ENCODE results near the gene PRKCA.
"Not testable (repeated sequence)": the region's sequence is repeated elsewhere in the genome, so short reads cannot be mapped to it uniquely, and the experiment has no call there.

The PRKCA gene

DNA sequence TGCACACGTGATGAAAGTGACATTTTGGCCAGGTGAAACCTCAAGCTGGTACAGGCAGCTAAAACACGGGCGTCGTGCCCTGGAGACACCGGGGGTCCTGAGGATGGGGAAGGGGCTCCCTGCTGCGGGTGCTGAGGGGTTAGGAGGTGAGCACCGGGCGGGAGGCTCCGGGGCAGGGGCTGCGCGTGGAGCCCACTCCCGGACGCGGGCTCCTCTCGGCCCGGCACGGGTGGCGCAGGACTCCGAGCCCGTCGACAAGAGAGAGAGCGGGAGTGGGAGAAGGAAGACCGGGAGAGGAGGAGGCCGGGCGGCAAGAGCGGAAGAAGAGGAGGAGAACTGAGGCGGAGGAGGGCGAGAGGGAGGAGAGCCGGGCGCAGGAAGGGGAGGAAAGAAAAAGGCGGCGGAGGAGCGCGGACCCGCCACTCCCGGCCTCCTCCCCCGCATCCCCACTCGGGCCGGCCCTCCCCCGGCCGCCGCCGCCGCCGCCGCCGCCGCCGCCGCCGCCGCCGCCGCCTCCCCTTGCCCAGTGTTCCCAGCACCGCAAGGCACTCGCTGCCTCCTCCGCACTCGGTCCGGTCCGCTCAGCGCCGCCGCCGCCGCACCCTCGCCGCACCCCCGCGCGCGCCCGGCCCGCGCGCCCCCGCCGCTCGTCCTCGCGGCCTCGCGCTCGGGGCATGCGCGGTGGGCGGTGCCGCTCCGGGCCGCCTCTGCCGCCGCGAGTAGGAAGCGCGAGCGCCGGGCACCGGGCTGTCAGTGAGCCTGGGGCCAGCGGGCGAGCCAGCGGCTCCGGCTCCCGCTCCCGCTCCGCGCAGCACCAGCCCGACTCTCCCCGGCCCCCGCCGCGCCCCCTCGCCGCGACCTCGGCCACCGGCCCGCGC lies at the start of gene PRKCA:
PRKCA (plus strand) TSS at position 750 of the 878 bp plus-strand sequence.
- DNase-seq, result peak; percentile 71 to 76

- DNase-seq, result not testable (repeated sequence)
Observed at GRCh38 chr17:66253458-66253857, 49.0 kb upstream of the PRKCA start.

DNA sequence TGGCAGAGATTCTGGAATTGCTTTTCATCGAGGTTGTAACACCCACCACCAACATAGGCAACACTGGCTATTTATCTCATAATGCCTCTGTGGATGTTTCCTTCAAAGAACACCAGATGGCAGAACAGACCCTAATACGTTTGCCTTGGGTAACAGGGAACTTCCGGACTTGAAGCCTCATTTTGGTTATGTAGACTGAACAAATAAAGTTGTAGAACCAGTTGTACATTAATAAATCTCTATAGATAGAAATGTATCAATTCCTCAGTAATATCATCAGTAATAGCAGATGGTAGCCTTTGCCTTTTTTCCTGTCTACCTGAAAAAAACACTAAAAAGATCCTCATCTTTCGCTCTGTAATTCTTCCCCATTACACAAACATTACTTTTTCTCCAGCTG lies 47.3 kb upstream of the PRKCA start:
- peak; percentile 95 to 96 for DNase-seq

DNA sequence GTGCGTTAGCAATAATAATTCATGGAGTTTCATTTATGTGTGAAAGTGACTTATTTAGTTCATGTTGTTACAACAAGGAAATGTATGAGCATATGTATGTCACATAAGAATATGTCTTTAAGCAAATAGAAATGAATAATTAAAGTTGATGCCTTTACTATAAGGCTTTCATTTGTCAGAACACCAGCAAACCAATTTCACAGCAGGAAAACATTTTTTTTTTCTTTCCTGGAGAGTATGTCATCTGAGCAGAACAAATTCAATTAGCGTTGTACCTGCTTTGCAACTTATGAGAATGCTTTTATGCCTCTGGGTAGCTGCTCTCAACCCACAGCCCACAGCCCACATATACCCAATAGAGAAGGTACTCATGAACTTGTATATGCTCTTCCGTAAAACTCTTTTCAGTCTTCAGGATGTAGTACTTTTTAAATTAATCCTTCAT lies 46.9 kb upstream of the PRKCA start:
- DNase-seq, result no peak

DNA sequence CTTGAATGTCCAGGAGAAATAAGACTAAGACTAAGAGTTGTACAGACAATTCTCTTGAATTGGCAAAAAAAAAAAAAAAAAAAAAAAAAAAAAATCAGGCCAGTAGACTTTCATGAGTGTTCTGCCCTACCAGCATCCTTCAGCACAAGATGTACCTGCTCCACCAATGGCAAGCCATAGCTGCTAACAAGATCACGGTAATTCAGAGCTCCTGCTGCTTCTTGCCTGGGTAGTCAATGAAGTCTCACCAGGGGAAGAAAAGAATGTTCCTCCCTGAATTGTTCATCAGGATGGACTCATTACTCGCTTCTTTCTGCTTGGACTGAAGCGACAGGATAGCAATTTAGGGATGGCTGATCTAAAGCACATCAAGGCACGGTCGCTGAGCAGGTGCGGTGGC lies 42.1 kb upstream of the PRKCA start:
- no peak for DNase-seq

DNA sequence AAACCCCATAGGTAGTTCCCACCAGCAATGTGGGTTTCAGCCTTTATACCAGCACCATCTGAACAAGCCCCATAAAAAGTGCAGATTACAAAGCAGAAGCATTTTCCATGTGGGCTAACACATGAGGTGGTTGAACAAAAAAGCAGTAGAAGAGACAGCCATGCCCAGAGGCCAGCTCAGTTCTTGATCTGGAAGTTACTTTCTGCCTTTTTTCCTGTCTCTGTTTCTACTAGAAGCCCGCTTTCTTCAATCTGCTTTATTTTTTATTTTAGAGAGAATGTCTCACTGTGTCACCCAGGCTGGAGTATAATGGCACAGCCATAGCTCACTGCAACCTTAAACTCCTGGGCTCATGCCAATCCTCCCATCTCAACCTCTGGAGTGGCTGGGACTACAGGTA lies 41.7 kb upstream of the PRKCA start:
- DNase-seq, result no peak

- DNase-seq, result no peak
Observed at GRCh38 chr17:66262767-66263166, 39.6 kb upstream of the PRKCA start.

- no peak for DNase-seq
Observed at GRCh38 chr17:66264696-66265095, 37.7 kb upstream of the PRKCA start.

GRCh38 chr17:66268247-66268927 lies 34.0 kb upstream of the PRKCA start:
- DNase-seq, result no peak

GRCh38 chr17:66270106-66270505 lies 32.3 kb upstream of the PRKCA start:
- DNase-seq, result no peak

DNA sequence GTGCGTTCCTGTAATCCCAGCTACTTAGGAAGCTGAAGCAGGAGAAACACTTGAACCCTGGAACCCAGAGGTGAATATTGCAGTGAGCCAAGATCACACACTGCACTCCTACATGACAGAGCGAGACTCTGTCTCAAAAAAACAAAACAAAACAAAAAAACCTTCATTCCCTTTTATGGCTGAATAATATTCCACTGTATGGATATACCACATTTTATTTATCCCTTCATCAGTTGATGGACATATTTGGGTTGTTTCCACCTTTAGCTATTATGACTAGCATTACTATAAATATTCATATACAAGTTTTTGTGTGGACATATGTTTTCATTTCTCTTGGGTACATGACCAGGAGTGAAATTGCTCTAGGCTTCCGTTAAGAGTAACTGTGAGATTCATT lies 30.9 kb upstream of the PRKCA start:
- no peak for DNase-seq

- no peak for DNase-seq
Observed at GRCh38 chr17:66272811-66273585, 29.4 kb upstream of the PRKCA start.

GRCh38 chr17:66273586-66273848 lies 28.9 kb upstream of the PRKCA start:
- DNase-seq, result no peak

GRCh38 chr17:66275651-66276050 lies 26.8 kb upstream of the PRKCA start:
- no peak for DNase-seq

GRCh38 chr17:66276328-66276937 lies 26.0 kb upstream of the PRKCA start:
- no peak for DNase-seq

- no peak for DNase-seq
Observed at GRCh38 chr17:66277191-66277590, 25.2 kb upstream of the PRKCA start.

- no peak for DNase-seq
Observed at GRCh38 chr17:66281661-66282369, 20.6 kb upstream of the PRKCA start.

- no peak for DNase-seq
Observed at GRCh38 chr17:66283296-66283934, 19.0 kb upstream of the PRKCA start.

DNA sequence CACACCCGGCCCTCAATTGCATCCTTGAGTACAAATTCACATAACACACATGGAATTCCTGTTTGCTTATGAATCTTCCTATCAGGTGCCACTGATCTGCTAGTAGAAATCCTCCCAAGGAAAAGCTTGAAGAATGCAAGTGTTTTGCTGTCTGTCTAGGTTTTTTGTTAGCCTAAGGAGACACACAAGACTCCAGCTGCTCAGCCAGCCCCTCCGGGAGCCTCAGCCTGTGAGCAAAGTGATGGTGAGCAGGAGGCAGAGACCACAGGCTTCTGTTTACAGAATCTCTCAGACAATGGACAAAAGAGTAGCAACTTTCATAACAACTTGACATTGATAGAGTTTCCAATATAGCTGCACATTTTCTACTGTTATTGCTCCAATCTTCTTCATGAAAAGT lies 18.4 kb upstream of the PRKCA start:
- DNase-seq, result no peak

- no peak for DNase-seq
Observed at GRCh38 chr17:66285149-66285548, 17.3 kb upstream of the PRKCA start.

DNA sequence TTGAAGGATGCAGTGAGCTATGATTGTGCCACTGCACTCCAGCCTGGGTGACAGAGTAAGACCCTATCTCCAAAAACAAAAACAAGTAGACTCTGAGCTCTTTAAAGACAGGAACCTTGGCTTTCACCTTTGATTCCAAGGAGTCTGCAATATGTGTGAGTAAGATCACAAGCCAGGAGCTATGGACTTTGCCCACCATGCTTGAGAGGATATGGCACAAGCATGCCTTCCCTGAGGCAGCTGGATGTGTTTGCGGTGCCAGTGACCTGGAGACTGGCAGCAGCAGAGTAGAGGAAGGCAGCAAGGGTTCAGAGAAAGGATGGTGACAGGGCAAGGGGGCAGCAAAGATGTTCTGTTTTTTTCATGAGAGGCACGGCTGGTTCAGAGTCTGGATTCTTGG lies 14.5 kb upstream of the PRKCA start:
- no peak for DNase-seq

- peak; percentile 47 to 57 for DNase-seq
Observed at GRCh38 chr17:66290101-66290722, 12.2 kb upstream of the PRKCA start.

Data from Kasumi-1 (cell line).